ENCODE measurements around the gene NEAT1.
"Not testable (repeated sequence)": the region's sequence is repeated elsewhere in the genome, so short reads cannot be mapped to it uniquely, and the experiment has no call there.

Gene NEAT1

GRCh38 chr11:65448418-65449105 is 26.0 kb downstream of the NEAT1 start:
- in situ Hi-C loops (cut with HindIII; ENCODE audit: low pct_unique_long_range_greater_than_20kb, low sequenced_read_pairs) = no loop called here
- peak in 1 of 2 experiments; percentile 67 for DNase-seq (ENCODE audit: low read depth in 1 of 2, low spot score in 1 of 2)
- no peak for TF ChIP-seq JUND (IDR thresholded peaks at IDR 0.05; ENCODE audit: low read depth)

- DNase-seq (ENCODE audit: low read depth in 1 of 2, low spot score in 1 of 2); in situ Hi-C loops (cut with HindIII; ENCODE audit: low pct_unique_long_range_greater_than_20kb, low sequenced_read_pairs): not testable (repeated sequence)
Measured at GRCh38 chr11:65451301-65451700, 28.7 kb downstream of the NEAT1 start.

DNA sequence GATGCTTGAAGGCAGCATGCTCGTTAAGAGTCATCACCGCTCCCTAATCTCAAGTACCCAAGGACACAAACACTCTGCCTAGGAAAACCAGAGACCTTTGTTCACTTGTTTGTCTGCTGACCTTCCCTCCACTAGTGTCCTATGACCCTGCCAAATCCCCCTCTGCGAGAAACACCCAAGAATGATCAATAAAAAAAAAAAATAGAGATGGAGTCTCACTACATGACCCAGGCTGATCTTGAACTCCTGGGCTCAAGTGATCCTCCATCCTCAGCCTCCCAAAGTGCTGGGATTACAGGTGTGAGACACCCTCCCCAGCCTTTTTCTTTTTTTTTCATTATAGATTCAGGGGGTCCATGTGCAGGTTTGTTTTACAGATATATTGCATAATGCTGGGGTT is 29.7 kb downstream of the NEAT1 start:
- in situ Hi-C loops (cut with HindIII; ENCODE audit: low pct_unique_long_range_greater_than_20kb, low sequenced_read_pairs); DNase-seq (ENCODE audit: low read depth in 1 of 2, low spot score in 1 of 2): not testable (repeated sequence)

DNA sequence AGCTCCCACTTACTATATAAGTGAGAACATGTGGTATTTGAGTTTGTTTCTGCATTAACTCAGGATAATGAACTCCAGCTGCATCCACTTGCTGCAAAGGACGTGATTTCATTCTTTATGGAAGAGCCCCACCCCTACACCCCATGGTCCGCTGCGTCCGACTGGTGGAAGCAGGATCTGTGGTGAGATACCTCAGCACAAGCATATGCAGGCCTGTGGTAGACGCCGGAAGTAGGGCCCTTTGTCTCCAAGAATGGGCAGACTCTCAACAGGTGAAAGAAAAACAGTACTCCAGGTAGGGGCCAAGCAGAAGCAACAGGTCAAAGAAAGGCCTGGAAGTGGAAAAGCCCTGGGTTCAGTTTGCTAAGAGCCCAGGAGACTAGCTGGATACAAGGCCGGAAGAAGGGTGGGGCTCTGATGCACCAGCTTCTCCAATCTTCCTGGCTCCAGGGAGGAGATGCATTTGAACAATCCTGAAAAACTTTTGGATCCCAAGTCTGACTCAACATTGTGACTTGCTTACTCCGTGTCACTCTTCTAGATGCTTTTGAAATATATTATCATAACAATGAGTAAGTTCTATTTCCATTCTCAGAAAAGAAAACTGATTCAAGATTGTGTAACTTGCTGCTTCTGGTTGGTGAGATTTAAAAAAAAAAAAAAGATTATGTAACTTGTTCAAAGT is 30.4 kb downstream of the NEAT1 start:
- TF ChIP-seq JUND (IDR thresholded peaks at IDR 0.05; ENCODE audit: low read depth) = no peak
- no peak for DNase-seq (ENCODE audit: low read depth in 1 of 2, low spot score in 1 of 2)
- in situ Hi-C loops (cut with HindIII; ENCODE audit: low pct_unique_long_range_greater_than_20kb, low sequenced_read_pairs) = no loop called here

- no peak for DNase-seq (ENCODE audit: low read depth in 1 of 2, low spot score in 1 of 2)
- in situ Hi-C loops (cut with HindIII; ENCODE audit: low pct_unique_long_range_greater_than_20kb, low sequenced_read_pairs) = no loop called here
- TF ChIP-seq JUND (IDR thresholded peaks at IDR 0.05; ENCODE audit: low read depth) = no peak
Measured at GRCh38 chr11:65454311-65454695, 31.7 kb downstream of the NEAT1 start.

DNA sequence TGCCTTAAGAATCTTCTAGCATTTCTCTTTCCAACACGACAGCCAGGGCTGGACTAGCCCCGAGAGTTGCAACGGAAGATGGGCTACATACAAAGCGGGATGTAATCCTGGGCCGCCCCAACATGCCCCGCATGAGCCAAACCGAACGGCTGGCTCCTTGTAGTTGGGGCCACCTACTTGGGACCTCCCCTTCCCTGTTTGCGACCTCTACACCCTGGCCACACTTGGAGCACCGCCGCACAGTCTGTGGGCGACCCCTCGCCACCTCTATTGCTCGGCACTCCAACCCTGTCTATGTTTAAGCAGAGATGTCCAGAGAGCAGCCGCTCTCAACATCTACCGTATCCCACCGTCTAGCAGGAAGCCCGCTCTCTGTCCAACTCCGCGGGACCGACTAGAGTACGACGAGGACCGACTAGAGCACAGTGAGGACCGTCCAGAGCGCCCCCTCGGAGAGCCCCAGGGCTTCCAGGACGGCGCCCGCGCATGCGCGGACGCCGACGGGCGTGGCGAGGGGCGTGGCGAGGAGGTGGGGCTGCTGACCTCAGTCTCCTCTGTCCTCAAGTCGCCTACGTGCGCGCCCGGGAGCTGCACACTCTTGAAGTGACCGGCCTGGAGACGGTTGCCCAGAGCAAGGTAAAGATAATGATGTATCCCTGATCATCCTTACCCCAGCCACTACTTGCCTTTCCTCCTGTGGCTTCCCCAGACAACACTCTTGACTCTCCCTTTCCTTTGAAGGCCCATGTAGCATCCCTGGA is 32.3 kb downstream of the NEAT1 start:
- no peak for TF ChIP-seq JUND (IDR thresholded peaks at IDR 0.05; ENCODE audit: low read depth)
- in situ Hi-C loops (cut with HindIII; ENCODE audit: low pct_unique_long_range_greater_than_20kb, low sequenced_read_pairs) = no loop called here
- peak; percentile 93 to 97 for DNase-seq (ENCODE audit: low read depth in 1 of 2, low spot score in 1 of 2)

DNA sequence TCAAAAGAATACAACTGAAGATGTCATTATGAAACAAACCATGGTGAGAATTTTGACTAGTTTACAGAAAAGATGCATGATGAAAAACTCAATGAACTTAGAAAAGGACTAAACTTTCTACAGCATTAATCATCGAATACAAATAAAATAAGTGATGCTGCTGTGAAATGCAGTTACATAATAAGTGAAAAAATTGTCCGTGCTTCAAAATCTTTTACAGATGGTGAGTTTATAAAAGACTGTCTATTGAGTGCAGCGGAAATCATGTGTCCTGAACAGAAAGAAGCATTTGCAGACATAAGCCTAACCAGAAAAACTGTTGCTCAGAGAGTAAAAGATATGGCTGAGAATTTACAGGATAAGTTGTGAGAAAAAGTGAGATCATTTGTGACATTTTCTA is 33.8 kb downstream of the NEAT1 start:
- no peak for TF ChIP-seq JUND (IDR thresholded peaks at IDR 0.05; ENCODE audit: low read depth)
- DNase-seq (ENCODE audit: low read depth in 1 of 2, low spot score in 1 of 2) = no peak
- in situ Hi-C loops (cut with HindIII; ENCODE audit: low pct_unique_long_range_greater_than_20kb, low sequenced_read_pairs) = no loop called here

DNA sequence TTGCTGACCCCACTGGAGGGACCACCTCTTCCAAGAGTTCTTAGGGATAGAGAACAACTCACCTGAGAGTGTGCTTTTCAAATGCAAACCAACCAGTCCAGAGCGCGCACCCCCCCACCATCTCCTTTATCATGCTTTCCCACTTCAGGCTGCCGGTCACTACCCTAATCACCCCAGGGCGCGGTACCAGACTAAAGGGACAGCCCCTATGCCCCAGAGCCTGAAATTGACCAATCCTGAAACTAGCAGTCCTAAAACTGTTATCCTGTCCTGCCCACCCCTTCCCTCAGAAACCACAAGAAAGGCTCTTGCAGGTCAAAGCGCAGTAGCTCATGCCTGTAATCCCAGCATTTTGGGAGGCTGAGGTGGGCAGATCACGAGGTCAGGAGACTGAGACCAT is 37.0 kb downstream of the NEAT1 start:
- in situ Hi-C loops (cut with HindIII; ENCODE audit: low pct_unique_long_range_greater_than_20kb, low sequenced_read_pairs) = no loop called here
- TF ChIP-seq JUND (IDR thresholded peaks at IDR 0.05; ENCODE audit: low read depth) = no peak
- DNase-seq (ENCODE audit: low read depth in 1 of 2, low spot score in 1 of 2) = no peak

GRCh38 chr11:65465471-65465870 is 42.9 kb downstream of the NEAT1 start:
- in situ Hi-C loops (cut with HindIII; ENCODE audit: low pct_unique_long_range_greater_than_20kb, low sequenced_read_pairs); DNase-seq (ENCODE audit: low read depth in 1 of 2, low spot score in 1 of 2): not testable (repeated sequence)

- in situ Hi-C loops (cut with HindIII; ENCODE audit: low pct_unique_long_range_greater_than_20kb, low sequenced_read_pairs); DNase-seq (ENCODE audit: low read depth in 1 of 2, low spot score in 1 of 2): not testable (repeated sequence)
Measured at GRCh38 chr11:65467306-65467705, 44.7 kb downstream of the NEAT1 start.

DNA sequence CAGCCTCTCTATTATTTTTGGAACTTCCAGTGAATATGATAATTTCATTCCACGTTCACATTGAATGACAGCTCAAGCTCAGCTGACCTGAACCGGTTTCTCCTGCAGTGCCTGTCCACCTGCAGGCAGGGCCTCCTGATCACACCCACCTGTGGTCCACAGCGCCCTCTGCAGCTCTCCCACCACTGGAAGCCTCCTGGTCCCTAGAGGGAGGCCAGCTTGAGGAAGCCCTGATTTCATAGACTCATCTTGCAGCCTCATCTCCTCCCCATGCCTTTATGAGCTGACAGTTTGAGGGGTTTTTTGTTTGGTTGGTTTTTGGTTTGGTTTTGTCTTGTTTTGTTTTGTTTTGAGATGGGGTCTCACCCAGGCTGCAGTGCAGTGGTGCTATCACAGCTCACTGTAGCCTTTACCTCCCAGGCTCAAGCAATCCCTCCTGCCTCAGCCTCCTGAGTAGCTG is 46.3 kb downstream of the NEAT1 start:
- in situ Hi-C loops (cut with HindIII; ENCODE audit: low pct_unique_long_range_greater_than_20kb, low sequenced_read_pairs) = no loop called here
- DNase-seq (ENCODE audit: low read depth in 1 of 2, low spot score in 1 of 2) = peak; percentile 90 to 98
- no peak for TF ChIP-seq JUND (IDR thresholded peaks at IDR 0.05; ENCODE audit: low read depth)

DNA sequence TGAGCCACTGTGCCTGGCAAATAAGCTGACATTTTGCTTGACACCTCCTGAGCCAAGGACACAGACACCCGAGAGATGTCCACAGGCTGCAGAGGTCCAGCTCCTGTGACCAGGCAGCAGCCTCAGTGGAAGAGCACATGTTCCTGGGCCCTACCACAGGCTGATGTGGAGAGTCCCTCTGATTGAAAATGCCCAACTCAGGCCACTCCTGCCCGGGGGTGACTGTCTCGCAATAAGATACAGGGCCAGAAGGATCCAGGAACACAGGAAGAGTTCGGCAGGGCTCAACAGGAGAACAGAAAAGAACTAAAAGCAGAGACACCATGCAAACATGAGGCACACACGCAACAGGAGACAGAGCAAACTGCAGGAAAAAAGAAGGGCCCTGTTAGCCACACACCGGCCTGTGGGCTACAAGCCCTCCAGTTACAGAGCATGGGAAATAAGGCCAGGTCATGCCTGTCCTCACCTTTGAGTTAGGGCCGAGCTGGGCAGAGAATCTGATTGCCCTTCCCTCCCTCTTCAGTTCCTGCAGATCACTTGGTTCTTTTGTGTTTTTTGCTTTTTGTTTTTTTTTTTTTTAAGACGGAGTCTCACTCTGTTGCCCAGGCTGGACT is 47.9 kb downstream of the NEAT1 start:
- DNase-seq (ENCODE audit: low read depth in 1 of 2, low spot score in 1 of 2) = no peak
- in situ Hi-C loops (cut with HindIII; ENCODE audit: low pct_unique_long_range_greater_than_20kb, low sequenced_read_pairs) = no loop called here

DNA sequence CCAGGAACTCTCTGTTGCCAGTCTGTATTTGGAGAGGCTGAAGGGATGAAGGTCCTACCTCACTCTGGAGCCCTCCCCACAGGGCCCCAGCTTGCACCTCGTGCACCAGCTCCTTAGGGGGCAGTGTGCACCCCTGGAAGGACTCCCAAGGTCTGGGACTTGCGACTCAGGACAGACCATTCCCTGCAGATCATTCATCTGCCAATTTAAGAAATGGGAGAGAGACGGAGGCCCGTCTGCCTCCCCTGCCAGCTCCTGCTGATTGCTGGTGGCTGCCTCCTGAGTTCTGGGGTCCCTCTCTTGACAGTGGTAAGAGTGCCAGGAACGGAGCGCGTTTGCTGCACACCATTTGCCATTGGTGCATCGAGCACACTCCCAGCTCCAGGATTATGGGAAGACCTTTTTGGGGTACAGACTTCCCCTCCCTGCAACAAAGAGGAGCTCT is 48.9 kb downstream of the NEAT1 start:
- DNase-seq (ENCODE audit: low read depth in 1 of 2, low spot score in 1 of 2) = peak; percentile 75 to 96
- TF ChIP-seq JUND (IDR thresholded peaks at IDR 0.05; ENCODE audit: low read depth) = no peak
- in situ Hi-C loops (cut with HindIII; ENCODE audit: low pct_unique_long_range_greater_than_20kb, low sequenced_read_pairs) = no loop called here

More for the DNA sequence above, 47.9 kb downstream of the NEAT1 start:
- TF ChIP-seq JUND (IDR thresholded peaks at IDR 0.05; ENCODE audit: low read depth) = no peak

DNA sequence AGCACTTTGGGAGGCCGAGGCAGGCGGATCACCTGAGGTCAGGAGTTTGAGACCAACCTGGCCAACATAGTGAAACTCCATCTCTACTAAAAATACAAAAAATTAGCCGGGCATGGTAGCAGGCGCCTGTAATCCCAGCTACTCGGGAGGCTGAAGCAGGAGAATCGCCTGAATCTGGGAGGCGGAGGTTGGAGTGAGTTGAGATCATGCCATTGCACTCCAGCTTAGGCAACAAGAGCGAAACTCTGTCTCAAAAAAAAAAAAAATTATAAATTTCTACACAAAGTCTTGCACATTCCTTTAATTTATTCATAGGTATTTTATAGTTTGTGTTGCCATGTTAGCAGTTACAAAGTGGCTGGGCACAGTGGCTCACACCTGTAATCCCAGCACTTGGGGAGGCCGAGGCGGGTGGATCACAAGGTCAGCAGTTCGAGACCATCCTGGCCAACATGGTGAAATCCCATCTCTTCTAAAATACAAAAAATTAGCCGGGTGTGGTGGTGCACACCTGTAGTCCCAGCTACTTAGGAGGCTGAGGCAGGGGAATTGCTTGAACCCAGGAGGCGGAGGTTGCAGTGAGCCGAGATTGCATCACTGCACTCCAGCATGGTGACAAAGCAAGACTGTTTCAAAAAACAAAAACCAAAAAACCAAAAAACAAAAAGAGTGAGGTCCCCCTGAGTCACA is 50.1 kb downstream of the NEAT1 start:
- in situ Hi-C loops (cut with HindIII; ENCODE audit: low pct_unique_long_range_greater_than_20kb, low sequenced_read_pairs); DNase-seq (ENCODE audit: low read depth in 1 of 2, low spot score in 1 of 2): not testable (repeated sequence)

Measured in T47D (cell line).